IMR-90 (cell line): ENCODE measurements around the gene PLXNA4. TPM values are rescaled to one million over a fixed set of nuclear protein-coding genes. Genes with fewer than 3 reads are reported as not detected.
A peak's percentile ranks its signal among the peaks of the same experiment; 100 is the strongest.

Source experiments
- ATAC-seq: fragments of 200-7000 bp; cut with Tn5 transposase; 2 replicates; pipeline ENCODE4 v1.9.1; 2020; ENCODE audit warnings: low read depth, mild to moderate bottlenecking, moderate library complexity
- BruUV-seq: library from RNA; stranded (reverse); fragments of 400-500 nt; replicated peaks from 2 replicates; lab custom pipeline; 2021; lab: Mats Ljungman, UMichigan
- CTCF ChIA-PET: fragments of 300-600 bp; formaldehyde crosslinking; extraction: SDS; loops from one replicate; lab custom pipeline; 2021; ENCODE audit warnings: antibody characterized with exemption; lab: Yijun Ruan, JAX
- POLR2A ChIA-PET: fragments of 300-600 bp; sonication (Branson Sonifier 250); formaldehyde crosslinking; loops from one replicate; lab custom pipeline; 2022; ENCODE audit warnings: antibody characterized with exemption; ENCODE audit not compliant: unreplicated experiment; lab: Charles Lee
- DNase-seq: peaks from one replicate; pipeline ENCODE4 v3.0.0; 2013
- H2AFZ ChIP-seq: replicated peaks from 2 replicates; pipeline ENCODE3; 2013; ENCODE audit warnings: low read length, mild to moderate bottlenecking; ENCODE audit not compliant: poor library complexity
- H2AK5ac ChIP-seq: 2 replicates; pipeline ENCODE4 v1.6.1; 2013; ENCODE audit warnings: low read depth, low read length, inconsistent platforms
- H2AK9ac ChIP-seq: replicated peaks from 2 replicates; pipeline ENCODE3; 2013; ENCODE audit warnings: mild to moderate bottlenecking, low read depth, low read length, moderate library complexity; ENCODE audit not compliant: poor library complexity
- H2BK120ac ChIP-seq: 2 replicates; pipeline ENCODE4 v1.6.1; 2013; ENCODE audit warnings: low read depth, low read length, inconsistent platforms
- H2BK15ac ChIP-seq: 3 replicates; pipeline ENCODE4 v1.6.1; 2013; ENCODE audit warnings: low read depth, low read length, inconsistent platforms
- H2BK20ac ChIP-seq: 2 replicates; pipeline ENCODE4 v1.6.1; 2013; ENCODE audit warnings: low read depth, mild to moderate bottlenecking, inconsistent platforms, low read length, moderate library complexity
- H2BK5ac ChIP-seq: 2 replicates; pipeline ENCODE4 v1.6.1; 2013; ENCODE audit warnings: mild to moderate bottlenecking, low read depth, low read length, inconsistent platforms; ENCODE audit not compliant: poor library complexity, severe bottlenecking
- H3K14ac ChIP-seq: replicated peaks from 2 replicates; pipeline ENCODE4 v1.6.1; 2013; ENCODE audit warnings: low read depth, low read length, inconsistent platforms
- H3K18ac ChIP-seq: 2 replicates; pipeline ENCODE4 v1.6.1; 2013; ENCODE audit warnings: low read depth, low read length, control low read depth
- H3K23ac ChIP-seq: 2 replicates; pipeline ENCODE4 v1.6.1; 2013; ENCODE audit warnings: low read depth, low read length, inconsistent platforms
- H3K27ac ChIP-seq: 2 replicates; pipeline ENCODE4 v1.5.1; 2013; ENCODE audit warnings: mild to moderate bottlenecking, control low read depth, low read length; ENCODE audit not compliant: insufficient read depth
- H3K27me3 ChIP-seq: 2 replicates; pipeline ENCODE4 v1.6.1; 2013; ENCODE audit warnings: low read length; ENCODE audit not compliant: control insufficient read depth, insufficient read depth
- H3K36me3 ChIP-seq: 2 replicates; pipeline ENCODE4 v1.6.1; 2013; ENCODE audit warnings: low read length, mixed read lengths; ENCODE audit not compliant: control insufficient read depth, insufficient read depth
- H3K4ac ChIP-seq: 2 replicates; pipeline ENCODE4 v1.6.1; 2013; ENCODE audit warnings: low read depth, low read length, inconsistent platforms
- H3K4me1 ChIP-seq: 2 replicates; pipeline ENCODE4 v1.6.1; 2013; ENCODE audit warnings: low read length, mixed read lengths; ENCODE audit not compliant: control insufficient read depth, insufficient read depth
- H3K4me2 ChIP-seq: 2 replicates; pipeline ENCODE4 v1.6.1; 2013; ENCODE audit warnings: low read depth, mild to moderate bottlenecking, control low read depth, low read length, moderate library complexity
- H3K4me3 ChIP-seq: 2 replicates; pipeline ENCODE4 v1.5.1; 2013; ENCODE audit warnings: low read depth, mild to moderate bottlenecking, control low read depth, low read length, moderate library complexity; ENCODE audit not compliant: insufficient read depth
- H3K56ac ChIP-seq: 2 replicates; pipeline ENCODE4 v1.6.1; 2013; ENCODE audit warnings: low read length, inconsistent platforms; ENCODE audit not compliant: insufficient read depth; ENCODE audit errors: extremely low read depth
- H3K79me1 ChIP-seq, 2 experiments: 2 replicates each; pipeline ENCODE4 v1.6.1; 2013; ENCODE audit warnings: low read length in 2 of 2, inconsistent platforms in 1 of 2, low read depth in 1 of 2
- H3K9ac ChIP-seq: 2 replicates; pipeline ENCODE4 v1.6.1; 2013; ENCODE audit warnings: low read depth, low read length, control low read depth
- H3K9me1 ChIP-seq: 2 replicates; pipeline ENCODE4 v1.6.1; 2013; ENCODE audit warnings: low read length, inconsistent platforms; ENCODE audit not compliant: insufficient read depth
- H3K9me3 ChIP-seq: 2 replicates; pipeline ENCODE4 v1.6.1; 2013; ENCODE audit warnings: low read length; ENCODE audit not compliant: control insufficient read depth, insufficient read depth
- H4K20me1 ChIP-seq: 2 replicates; pipeline ENCODE4 v1.6.1; 2013; ENCODE audit warnings: low read length, inconsistent platforms; ENCODE audit not compliant: insufficient read depth
- H4K5ac ChIP-seq: 2 replicates; pipeline ENCODE4 v1.6.1; 2013; ENCODE audit warnings: mild to moderate bottlenecking, low read depth, low read length, control low read depth
- H4K8ac ChIP-seq, 2 experiments: 2 replicates each; pipeline ENCODE4 v1.6.1; 2013; ENCODE audit warnings: low read depth in 2 of 2, low read length in 2 of 2, control low read depth in 1 of 2, inconsistent platforms in 1 of 2
- H4K91ac ChIP-seq: 2 replicates; pipeline ENCODE4 v1.6.1; 2013; ENCODE audit warnings: low read depth, low read length, inconsistent platforms; ENCODE audit not compliant: insufficient read depth
- BHLHE40 ChIP-seq: fragments of 150-350 bp; IDR thresholded peaks from 2 replicates; pipeline ENCODE4 v1.6.1; 2016; ENCODE audit warnings: mild to moderate bottlenecking, low read depth, low read length
- ELK1 ChIP-seq: fragments of 150-350 bp; IDR thresholded peaks from 2 replicates; pipeline ENCODE4 v1.6.1; 2016; ENCODE audit warnings: low read depth, mild to moderate bottlenecking, low read length, moderate library complexity, borderline replicate concordance
- FOS ChIP-seq: fragments of 150-350 bp; IDR thresholded peaks from 2 replicates; pipeline ENCODE4 v1.6.1; 2016; ENCODE audit warnings: low read depth, low read length
- MXI1 ChIP-seq: IDR thresholded peaks from 2 replicates; pipeline ENCODE4 v1.6.1; 2012; ENCODE audit warnings: low read depth, mild to moderate bottlenecking, low read length, moderate library complexity, borderline replicate concordance
- RAD21 ChIP-seq: IDR thresholded peaks from 2 replicates; pipeline ENCODE4 v1.6.1; 2012; ENCODE audit warnings: low read length, improper control_type of control experiment
- RCOR1 ChIP-seq: IDR thresholded peaks from 2 replicates; pipeline ENCODE4 v1.6.1; 2012; ENCODE audit warnings: mild to moderate bottlenecking, low read length, improper control_type of control experiment; ENCODE audit not compliant: insufficient replicate concordance
- RFX5 ChIP-seq: IDR thresholded peaks from 2 replicates; pipeline ENCODE4 v1.8.0; 2012; ENCODE audit warnings: low read depth, mild to moderate bottlenecking, low read length, moderate library complexity
- SMC3 ChIP-seq: fragments of 150-350 bp; IDR thresholded peaks from 2 replicates; pipeline ENCODE4 v1.6.1; 2016; ENCODE audit warnings: low read depth, mild to moderate bottlenecking, antibody characterized with exemption, low read length, moderate library complexity
- USF2 ChIP-seq: fragments of 150-350 bp; IDR thresholded peaks from 2 replicates; pipeline ENCODE4 v1.6.1; 2017; ENCODE audit warnings: mild to moderate bottlenecking, antibody characterized with exemption, low read length, low read depth
- WGBS, 2 experiments: methylation state at CpG; one replicate each; pipeline versions ENCODE4 v1.1.5 to v1.1.7; 2013; ENCODE audit warnings: missing lambda C conversion rate in 2 of 2; ENCODE audit not compliant: insufficient read length in 1 of 2; ENCODE audit errors: extremely low coverage in 2 of 2; 5-methylcytosine and 5-hydroxymethylcytosine counted together
- dilution Hi-C: fragments of 300-500 bp; cut with HindIII; formaldehyde crosslinking; loops from one replicate; pipeline ENCODE4 v1.14.3; 2018; ENCODE audit warnings: low sequenced_read_pairs; ENCODE audit not compliant: unreplicated experiment
- in situ Hi-C: fragments of 300-500 bp; cut with MboI; formaldehyde crosslinking; loops from 3 replicates; pipeline ENCODE4 v1.14.3; 2019; ENCODE audit warnings: low sequenced_read_pairs, inconsistent platforms, mixed read lengths
- intact Hi-C: fragments of 100-400 bp; cut with micrococcal nuclease; formaldehyde crosslinking; loops from 2 replicates; pipeline ENCODE4 v1.10.0; 2022
- polyA plus RNA-seq, 3 experiments: library from polyadenylated mRNA; depleted of rRNA; stranded (reverse); fragments of >200 nt; gene quantifications; 2 replicates each; pipeline ENCODE4 v1.2.3, GENCODE V29; 2012; ENCODE audit warnings: low replicate concordance in 1 of 3
- total RNA-seq: library from RNA; depleted of rRNA; stranded (reverse); fragments of >200 nt; gene quantifications from 2 replicates; pipeline ENCODE4 v1.2.3, GENCODE V29; 2012

Gene PLXNA4
- total and polyA plus RNA-seq, 2 of the 4 experiments (the other 2 are of a cell fraction), result under 0.01 TPM

GRCh38 chr7:132581431-132581830, 5.2 kb upstream of the PLXNA4 start:
- H2AK5ac ChIP-seq, result no peak overlapping the region
- H2AK9ac ChIP-seq, result peak overlapping the region; percentile 19
- H2BK5ac ChIP-seq, result no peak overlapping the region
- no TSS peak for BruUV-seq
- ChIA-PET POLR2A (interaction anchor here (0.5 kb wide), 1 partner anchor 1359 kb away, joined by 3 read pairs; no protein-coding TSS in a partner anchor), CTCF (interaction anchor here (1.2 to 1.4 kb wide), 3 partner anchors 8 to 637 kb away, joined by 4 to 9 read pairs (median 8); no protein-coding TSS in a partner anchor)
- ATAC-seq (no peak), DNase-seq (no peak)
- no peak overlapping the region for H2BK20ac ChIP-seq
- intact Hi-C loops (loop anchor here (5.0 kb wide), 1 partner anchor 761 kb away; no protein-coding TSS in a partner anchor), in situ Hi-C loops (loop anchor here (25.0 kb wide), 1 partner anchor 619 kb away; no protein-coding TSS in a partner anchor), dilution Hi-C loops (no loop called here)
- H3K4me1 ChIP-seq, result 0 out of 2 replicates have a peak, but pooled peaks cover under 1% of the 10 kb centered on the region
- no peak overlapping the region for H4K8ac ChIP-seq
- no peaks in the 10 kb centered on the region for H3K9me3 ChIP-seq
- no peak overlapping the region for H3K9ac ChIP-seq
- H3K56ac ChIP-seq, result no peak overlapping the region
- no peak overlapping the region for H3K4ac ChIP-seq
- H3K14ac ChIP-seq, result no peak overlapping the region
- no peaks in the 10 kb centered on the region for H3K36me3 ChIP-seq
- no peak overlapping the region for H4K91ac ChIP-seq
- no peak overlapping the region for H4K5ac ChIP-seq
- H4K20me1 ChIP-seq, result no peaks in the 10 kb centered on the region; the same call in 1 of the 2 replicates
- H3K18ac ChIP-seq, result no peak overlapping the region
- no peak overlapping the region for H2BK15ac ChIP-seq
- H3K79me1 ChIP-seq, result no peaks in the 10 kb centered on the region
- TF ChIP-seq ELK1, result no peak
- no peak for TF ChIP-seq BHLHE40
- no peak for TF ChIP-seq RCOR1
- no peak for TF ChIP-seq SMC3
- TF ChIP-seq FOS, result no peak
- no peak for TF ChIP-seq USF2
- TF ChIP-seq RAD21, result no peak
- TF ChIP-seq MXI1, result no peak
- TF ChIP-seq RFX5, result no peak
- WGBS, 2 experiments, result no CpG with 5 or more reads among the region's 4 CpGs
- H3K9me1 ChIP-seq, result no peaks in the 10 kb centered on the region
- no peak overlapping the region for H2AFZ ChIP-seq
- peaks cover 19% of the 10 kb centered on the region for H3K27me3 ChIP-seq
- H3K27ac ChIP-seq, result no peak overlapping the region
- no peak overlapping the region for H3K4me3 ChIP-seq
- H2BK120ac ChIP-seq, result no peak overlapping the region
- no peak overlapping the region for H3K4me2 ChIP-seq
- H3K23ac ChIP-seq, result no peak overlapping the region
